ENCODE results near the gene JMJD4. TPM values are rescaled to one million over a fixed set of nuclear protein-coding genes. Genes with fewer than 3 reads are reported as not detected.

JMJD4 gene
- total and polyA plus RNA-seq, 2 experiments from 2014 or later: 11.5 to 17.7 TPM

DNA sequence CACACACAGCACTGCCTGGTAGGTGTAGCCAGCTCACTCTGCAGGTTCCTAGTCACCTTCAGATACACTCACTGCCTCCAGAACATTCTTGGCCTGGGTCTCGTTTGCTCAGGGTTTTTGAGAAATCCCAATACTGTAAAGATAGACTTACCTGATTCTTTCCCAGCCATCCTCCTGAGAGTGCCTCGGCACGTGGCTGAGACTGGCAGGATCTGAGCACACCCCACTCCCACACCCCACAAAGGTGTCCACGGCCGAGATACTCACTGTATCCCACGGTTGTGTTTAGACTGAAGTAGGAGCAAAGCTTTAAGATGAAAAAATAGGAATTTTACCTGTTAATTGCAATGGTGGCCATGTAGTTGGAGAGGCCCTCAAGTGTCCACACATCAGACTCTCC lies 33.5 kb upstream of the JMJD4 start:
- no peak for TF ChIP-seq EZH2 (IDR thresholded peaks at IDR 0.05; ENCODE audit: low read depth, unreplicated experiment)
- no peak for TF ChIP-seq NANOG (IDR thresholded peaks at IDR 0.05; ENCODE audit: borderline replicate concordance)
- TF ChIP-seq ZNF114 (CRISPR knock-in tag; IDR thresholded peaks at IDR 0.05): no peak
- TF ChIP-seq STAT1 (IDR thresholded peaks at IDR 0.05; ENCODE audit: unreplicated experiment): no peak
- no peak for TF ChIP-seq ZNF331 (CRISPR knock-in tag; IDR thresholded peaks at IDR 0.05; ENCODE audit: low read depth)
- TF ChIP-seq CREB1 (CRISPR knock-in tag; IDR thresholded peaks at IDR 0.05; ENCODE audit: low read depth): no peak
- TF ChIP-seq, protein P1, sequence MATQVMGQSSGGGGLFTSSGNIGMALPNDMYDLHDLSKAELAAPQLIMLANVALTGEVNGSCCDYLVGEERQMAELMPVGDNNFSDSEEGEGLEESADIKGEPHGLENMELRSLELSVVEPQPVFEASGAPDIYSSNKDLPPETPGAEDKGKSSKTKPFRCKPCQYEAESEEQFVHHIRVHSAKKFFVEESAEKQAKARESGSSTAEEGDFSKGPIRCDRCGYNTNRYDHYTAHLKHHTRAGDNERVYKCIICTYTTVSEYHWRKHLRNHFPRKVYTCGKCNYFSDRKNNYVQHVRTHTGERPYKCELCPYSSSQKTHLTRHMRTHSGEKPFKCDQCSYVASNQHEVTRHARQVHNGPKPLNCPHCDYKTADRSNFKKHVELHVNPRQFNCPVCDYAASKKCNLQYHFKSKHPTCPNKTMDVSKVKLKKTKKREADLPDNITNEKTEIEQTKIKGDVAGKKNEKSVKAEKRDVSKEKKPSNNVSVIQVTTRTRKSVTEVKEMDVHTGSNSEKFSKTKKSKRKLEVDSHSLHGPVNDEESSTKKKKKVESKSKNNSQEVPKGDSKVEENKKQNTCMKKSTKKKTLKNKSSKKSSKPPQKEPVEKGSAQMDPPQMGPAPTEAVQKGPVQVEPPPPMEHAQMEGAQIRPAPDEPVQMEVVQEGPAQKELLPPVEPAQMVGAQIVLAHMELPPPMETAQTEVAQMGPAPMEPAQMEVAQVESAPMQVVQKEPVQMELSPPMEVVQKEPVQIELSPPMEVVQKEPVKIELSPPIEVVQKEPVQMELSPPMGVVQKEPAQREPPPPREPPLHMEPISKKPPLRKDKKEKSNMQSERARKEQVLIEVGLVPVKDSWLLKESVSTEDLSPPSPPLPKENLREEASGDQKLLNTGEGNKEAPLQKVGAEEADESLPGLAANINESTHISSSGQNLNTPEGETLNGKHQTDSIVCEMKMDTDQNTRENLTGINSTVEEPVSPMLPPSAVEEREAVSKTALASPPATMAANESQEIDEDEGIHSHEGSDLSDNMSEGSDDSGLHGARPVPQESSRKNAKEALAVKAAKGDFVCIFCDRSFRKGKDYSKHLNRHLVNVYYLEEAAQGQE (IDR thresholded peaks at IDR 0.05; ENCODE audit: unreplicated experiment): no peak
- TF ChIP-seq POLR2AphosphoS5 (IDR thresholded peaks at IDR 0.05; ENCODE audit: low read depth): no peak
- TF ChIP-seq, protein P2, sequence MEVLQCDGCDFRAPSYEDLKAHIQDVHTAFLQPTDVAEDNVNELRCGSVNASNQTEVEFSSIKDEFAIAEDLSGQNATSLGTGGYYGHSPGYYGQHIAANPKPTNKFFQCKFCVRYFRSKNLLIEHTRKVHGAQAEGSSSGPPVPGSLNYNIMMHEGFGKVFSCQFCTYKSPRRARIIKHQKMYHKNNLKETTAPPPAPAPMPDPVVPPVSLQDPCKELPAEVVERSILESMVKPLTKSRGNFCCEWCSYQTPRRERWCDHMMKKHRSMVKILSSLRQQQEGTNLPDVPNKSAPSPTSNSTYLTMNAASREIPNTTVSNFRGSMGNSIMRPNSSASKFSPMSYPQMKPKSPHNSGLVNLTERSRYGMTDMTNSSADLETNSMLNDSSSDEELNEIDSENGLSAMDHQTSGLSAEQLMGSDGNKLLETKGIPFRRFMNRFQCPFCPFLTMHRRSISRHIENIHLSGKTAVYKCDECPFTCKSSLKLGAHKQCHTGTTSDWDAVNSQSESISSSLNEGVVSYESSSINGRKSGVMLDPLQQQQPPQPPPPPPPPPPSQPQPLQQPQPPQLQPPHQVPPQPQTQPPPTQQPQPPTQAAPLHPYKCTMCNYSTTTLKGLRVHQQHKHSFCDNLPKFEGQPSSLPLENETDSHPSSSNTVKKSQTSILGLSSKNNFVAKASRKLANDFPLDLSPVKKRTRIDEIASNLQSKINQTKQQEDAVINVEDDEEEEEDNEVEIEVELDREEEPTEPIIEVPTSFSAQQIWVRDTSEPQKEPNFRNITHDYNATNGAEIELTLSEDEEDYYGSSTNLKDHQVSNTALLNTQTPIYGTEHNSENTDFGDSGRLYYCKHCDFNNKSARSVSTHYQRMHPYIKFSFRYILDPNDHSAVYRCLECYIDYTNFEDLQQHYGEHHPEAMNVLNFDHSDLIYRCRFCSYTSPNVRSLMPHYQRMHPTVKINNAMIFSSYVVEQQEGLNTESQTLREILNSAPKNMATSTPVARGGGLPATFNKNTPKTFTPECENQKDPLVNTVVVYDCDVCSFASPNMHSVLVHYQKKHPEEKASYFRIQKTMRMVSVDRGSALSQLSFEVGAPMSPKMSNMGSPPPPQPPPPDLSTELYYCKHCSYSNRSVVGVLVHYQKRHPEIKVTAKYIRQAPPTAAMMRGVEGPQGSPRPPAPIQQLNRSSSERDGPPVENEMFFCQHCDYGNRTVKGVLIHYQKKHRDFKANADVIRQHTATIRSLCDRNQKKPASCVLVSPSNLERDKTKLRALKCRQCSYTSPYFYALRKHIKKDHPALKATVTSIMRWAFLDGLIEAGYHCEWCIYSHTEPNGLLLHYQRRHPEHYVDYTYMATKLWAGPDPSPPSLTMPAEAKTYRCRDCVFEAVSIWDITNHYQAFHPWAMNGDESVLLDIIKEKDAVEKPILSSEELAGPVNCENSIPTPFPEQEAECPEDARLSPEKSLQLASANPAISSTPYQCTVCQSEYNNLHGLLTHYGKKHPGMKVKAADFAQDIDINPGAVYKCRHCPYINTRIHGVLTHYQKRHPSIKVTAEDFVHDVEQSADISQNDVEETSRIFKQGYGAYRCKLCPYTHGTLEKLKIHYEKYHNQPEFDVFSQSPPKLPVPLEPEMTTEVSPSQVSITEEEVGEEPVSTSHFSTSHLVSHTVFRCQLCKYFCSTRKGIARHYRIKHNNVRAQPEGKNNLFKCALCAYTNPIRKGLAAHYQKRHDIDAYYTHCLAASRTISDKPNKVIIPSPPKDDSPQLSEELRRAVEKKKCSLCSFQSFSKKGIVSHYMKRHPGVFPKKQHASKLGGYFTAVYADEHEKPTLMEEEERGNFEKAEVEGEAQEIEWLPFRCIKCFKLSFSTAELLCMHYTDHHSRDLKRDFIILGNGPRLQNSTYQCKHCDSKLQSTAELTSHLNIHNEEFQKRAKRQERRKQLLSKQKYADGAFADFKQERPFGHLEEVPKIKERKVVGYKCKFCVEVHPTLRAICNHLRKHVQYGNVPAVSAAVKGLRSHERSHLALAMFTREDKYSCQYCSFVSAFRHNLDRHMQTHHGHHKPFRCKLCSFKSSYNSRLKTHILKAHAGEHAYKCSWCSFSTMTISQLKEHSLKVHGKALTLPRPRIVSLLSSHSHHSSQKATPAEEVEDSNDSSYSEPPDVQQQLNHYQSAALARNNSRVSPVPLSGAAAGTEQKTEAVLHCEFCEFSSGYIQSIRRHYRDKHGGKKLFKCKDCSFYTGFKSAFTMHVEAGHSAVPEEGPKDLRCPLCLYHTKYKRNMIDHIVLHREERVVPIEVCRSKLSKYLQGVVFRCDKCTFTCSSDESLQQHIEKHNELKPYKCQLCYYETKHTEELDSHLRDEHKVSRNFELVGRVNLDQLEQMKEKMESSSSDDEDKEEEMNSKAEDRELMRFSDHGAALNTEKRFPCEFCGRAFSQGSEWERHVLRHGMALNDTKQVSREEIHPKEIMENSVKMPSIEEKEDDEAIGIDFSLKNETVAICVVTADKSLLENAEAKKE (CRISPR knock-in tag; IDR thresholded peaks at IDR 0.05): no peak
- TF ChIP-seq, protein P3, sequence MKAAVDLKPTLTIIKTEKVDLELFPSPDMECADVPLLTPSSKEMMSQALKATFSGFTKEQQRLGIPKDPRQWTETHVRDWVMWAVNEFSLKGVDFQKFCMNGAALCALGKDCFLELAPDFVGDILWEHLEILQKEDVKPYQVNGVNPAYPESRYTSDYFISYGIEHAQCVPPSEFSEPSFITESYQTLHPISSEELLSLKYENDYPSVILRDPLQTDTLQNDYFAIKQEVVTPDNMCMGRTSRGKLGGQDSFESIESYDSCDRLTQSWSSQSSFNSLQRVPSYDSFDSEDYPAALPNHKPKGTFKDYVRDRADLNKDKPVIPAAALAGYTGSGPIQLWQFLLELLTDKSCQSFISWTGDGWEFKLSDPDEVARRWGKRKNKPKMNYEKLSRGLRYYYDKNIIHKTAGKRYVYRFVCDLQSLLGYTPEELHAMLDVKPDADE (IDR thresholded peaks at IDR 0.05): no peak
- no peak for TF ChIP-seq JUNB (IDR thresholded peaks at IDR 0.05; ENCODE audit: unreplicated experiment)
- TF ChIP-seq, protein P4, sequence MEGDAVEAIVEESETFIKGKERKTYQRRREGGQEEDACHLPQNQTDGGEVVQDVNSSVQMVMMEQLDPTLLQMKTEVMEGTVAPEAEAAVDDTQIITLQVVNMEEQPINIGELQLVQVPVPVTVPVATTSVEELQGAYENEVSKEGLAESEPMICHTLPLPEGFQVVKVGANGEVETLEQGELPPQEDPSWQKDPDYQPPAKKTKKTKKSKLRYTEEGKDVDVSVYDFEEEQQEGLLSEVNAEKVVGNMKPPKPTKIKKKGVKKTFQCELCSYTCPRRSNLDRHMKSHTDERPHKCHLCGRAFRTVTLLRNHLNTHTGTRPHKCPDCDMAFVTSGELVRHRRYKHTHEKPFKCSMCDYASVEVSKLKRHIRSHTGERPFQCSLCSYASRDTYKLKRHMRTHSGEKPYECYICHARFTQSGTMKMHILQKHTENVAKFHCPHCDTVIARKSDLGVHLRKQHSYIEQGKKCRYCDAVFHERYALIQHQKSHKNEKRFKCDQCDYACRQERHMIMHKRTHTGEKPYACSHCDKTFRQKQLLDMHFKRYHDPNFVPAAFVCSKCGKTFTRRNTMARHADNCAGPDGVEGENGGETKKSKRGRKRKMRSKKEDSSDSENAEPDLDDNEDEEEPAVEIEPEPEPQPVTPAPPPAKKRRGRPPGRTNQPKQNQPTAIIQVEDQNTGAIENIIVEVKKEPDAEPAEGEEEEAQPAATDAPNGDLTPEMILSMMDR (conservative IDR thresholded peaks at IDR 0.05; ENCODE audit: low read depth in 2 of 2): no peak
- no peak for TF ChIP-seq EZH2phosphoT487 (IDR thresholded peaks at IDR 0.05; ENCODE audit: unreplicated experiment)
- H3K9me3 Mint-ChIP-seq: no peaks in the 10 kb centered on the region

More for the DNA sequence above, 33.5 kb upstream of the JMJD4 start:
- DNase-seq (ENCODE audit: low spot score) (no peak), ATAC-seq (no peak)
- Mint-ChIP-seq H3K27ac (no peak overlapping the region), H3K4me1 (no peaks in the 10 kb centered on the region; the same call in 2 of the 3 replicates), H3K4me3 (no peak overlapping the region), H3K27me3 (ENCODE audit: insufficient read depth, low read depth, poor library complexity) (peaks cover 6% of the 10 kb centered on the region), H3K36me3 (ENCODE audit: low read depth) (peaks cover 29% of the 10 kb centered on the region)
- no peak overlapping the region for H2AFZ ChIP-seq
- H3K27me3 ChIP-seq (ENCODE audit: insufficient read depth): no peaks in the 10 kb centered on the region
- H3K27ac ChIP-seq (ENCODE audit: low read depth): no peak overlapping the region
- H3K4me3 ChIP-seq: no peak overlapping the region
- peaks cover 6% of the 10 kb centered on the region; the same call in 1 of the 2 replicates for H4K20me1 ChIP-seq (replicated peaks; ENCODE audit: insufficient read depth)
- no peak overlapping the region for H3K4me2 ChIP-seq
- H3K9me2 ChIP-seq (ENCODE audit: insufficient read depth): no peaks in the 10 kb centered on the region
- 0 out of 2 replicates have a peak, but pooled peaks cover 6% of the 10 kb centered on the region for H3K79me2 ChIP-seq (replicated peaks; ENCODE audit: insufficient read depth)
- H3K36me3 ChIP-seq (ENCODE audit: insufficient read depth): no peaks in the 10 kb centered on the region
- H3K4me1 ChIP-seq (ENCODE audit: insufficient read depth): no peaks in the 10 kb centered on the region
- H3F3A ChIP-seq (replicated peaks; ENCODE audit: low read depth): no peaks in the 10 kb centered on the region

Measured in GM23338 (cell line).